ENCODE data around the gene CHRNG. TPM values are rescaled to one million over a fixed set of nuclear protein-coding genes. Genes with fewer than 3 reads are reported as not detected.
"Not testable (repeated sequence)": the region's sequence is repeated elsewhere in the genome, so short reads cannot be mapped to it uniquely, and the experiment has no call there.

Gene CHRNG
- polyA plus RNA-seq, 2 of the 4 experiments (the other 2 are of a cell fraction): not detected

GRCh38 chr2:232529806-232530547 lies 9.5 kb upstream of the CHRNG start (continued):
- TF ChIP-seq, protein P1, sequence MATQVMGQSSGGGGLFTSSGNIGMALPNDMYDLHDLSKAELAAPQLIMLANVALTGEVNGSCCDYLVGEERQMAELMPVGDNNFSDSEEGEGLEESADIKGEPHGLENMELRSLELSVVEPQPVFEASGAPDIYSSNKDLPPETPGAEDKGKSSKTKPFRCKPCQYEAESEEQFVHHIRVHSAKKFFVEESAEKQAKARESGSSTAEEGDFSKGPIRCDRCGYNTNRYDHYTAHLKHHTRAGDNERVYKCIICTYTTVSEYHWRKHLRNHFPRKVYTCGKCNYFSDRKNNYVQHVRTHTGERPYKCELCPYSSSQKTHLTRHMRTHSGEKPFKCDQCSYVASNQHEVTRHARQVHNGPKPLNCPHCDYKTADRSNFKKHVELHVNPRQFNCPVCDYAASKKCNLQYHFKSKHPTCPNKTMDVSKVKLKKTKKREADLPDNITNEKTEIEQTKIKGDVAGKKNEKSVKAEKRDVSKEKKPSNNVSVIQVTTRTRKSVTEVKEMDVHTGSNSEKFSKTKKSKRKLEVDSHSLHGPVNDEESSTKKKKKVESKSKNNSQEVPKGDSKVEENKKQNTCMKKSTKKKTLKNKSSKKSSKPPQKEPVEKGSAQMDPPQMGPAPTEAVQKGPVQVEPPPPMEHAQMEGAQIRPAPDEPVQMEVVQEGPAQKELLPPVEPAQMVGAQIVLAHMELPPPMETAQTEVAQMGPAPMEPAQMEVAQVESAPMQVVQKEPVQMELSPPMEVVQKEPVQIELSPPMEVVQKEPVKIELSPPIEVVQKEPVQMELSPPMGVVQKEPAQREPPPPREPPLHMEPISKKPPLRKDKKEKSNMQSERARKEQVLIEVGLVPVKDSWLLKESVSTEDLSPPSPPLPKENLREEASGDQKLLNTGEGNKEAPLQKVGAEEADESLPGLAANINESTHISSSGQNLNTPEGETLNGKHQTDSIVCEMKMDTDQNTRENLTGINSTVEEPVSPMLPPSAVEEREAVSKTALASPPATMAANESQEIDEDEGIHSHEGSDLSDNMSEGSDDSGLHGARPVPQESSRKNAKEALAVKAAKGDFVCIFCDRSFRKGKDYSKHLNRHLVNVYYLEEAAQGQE (IDR thresholded peaks at IDR 0.05): no peak
- no peak for TF ChIP-seq HOXA7 (CRISPR knock-in tag; IDR thresholded peaks at IDR 0.05)

GRCh38 chr2:232530626-232531260 lies 8.7 kb upstream of the CHRNG start:
- DNase-seq (ENCODE audit: low read depth in 1 of 2, low spot score in 1 of 2): no peak
- ATAC-seq: no peak
- H3K9me3 ChIP-seq: no peaks in the 10 kb centered on the region
- TF ChIP-seq ZFP36 (IDR thresholded peaks at IDR 0.05; ENCODE audit: borderline replicate concordance, partially characterized antibody) (peak; percentile 42), GATA3 (IDR thresholded peaks at IDR 0.05; ENCODE audit: borderline replicate concordance) (no peak)
- H3K4me2 ChIP-seq: no peak overlapping the region
- 55% methylated on average over 8 of the region's 9 CpGs for WGBS (ENCODE audit: missing lambda C conversion rate)
- POLR2A ChIA-PET: no interaction called here
- no peak overlapping the region for H3K4me3 ChIP-seq
- CTCF ChIA-PET: interaction anchor here (1.3 to 4.9 kb wide), 3 partner anchors 8 to 84 kb away, joined by 4 to 37 read pairs (median 4); no protein-coding TSS in a partner anchor
- FAIRE-seq: no peak
- H3K27ac ChIP-seq: no peak overlapping the region
- 0 out of 3 replicates have a peak, but pooled peaks cover under 1% of the 10 kb centered on the region for H3K4me1 ChIP-seq

- ChIA-PET POLR2A (no interaction called here), CTCF (interaction anchor here (1.0 to 4.9 kb wide), 2 partner anchors 10 to 626 kb away, joined by 3 to 37 read pairs; no protein-coding TSS in a partner anchor)
- H3K4me2 ChIP-seq: no peak overlapping the region
- no peak for TF ChIP-seq SREBF2 (IDR thresholded peaks at IDR 0.05)
- TF ChIP-seq RFX5 (IDR thresholded peaks at IDR 0.05): no peak
- no peak for TF ChIP-seq HOXB13 (CRISPR knock-in tag; IDR thresholded peaks at IDR 0.05; ENCODE audit: low read depth)
- no peak for TF ChIP-seq NPAS2 (CRISPR knock-in tag; IDR thresholded peaks at IDR 0.05; ENCODE audit: borderline replicate concordance)
- TF ChIP-seq MAZ (IDR thresholded peaks at IDR 0.05; ENCODE audit: borderline replicate concordance, low read depth, low read length): no peak
- no peak for TF ChIP-seq NFE2L2 (conservative IDR thresholded peaks at IDR 0.05; ENCODE audit: low read length)
- TF ChIP-seq RARB (CRISPR knock-in tag; IDR thresholded peaks at IDR 0.05): no peak
- TF ChIP-seq SMC3 (IDR thresholded peaks at IDR 0.05): no peak
- TF ChIP-seq POLR2AphosphoS2 (conservative IDR thresholded peaks at IDR 0.05; ENCODE audit: low read length): no peak
- no peak for TF ChIP-seq HES2 (IDR thresholded peaks at IDR 0.05)
- TF ChIP-seq NR3C1 (IDR thresholded peaks at IDR 0.05): no peak
- no peak for TF ChIP-seq EHF (CRISPR knock-in tag; IDR thresholded peaks at IDR 0.05)
- no peak for TF ChIP-seq KDM1A (IDR thresholded peaks at IDR 0.05; ENCODE audit: low read depth)
- TF ChIP-seq TP53 (CRISPR knock-in tag; IDR thresholded peaks at IDR 0.05): no peak
- FAIRE-seq (no peak), DNase-seq (ENCODE audit: low read depth in 1 of 2, low spot score in 1 of 2) (no peak), ATAC-seq (no peak)
- WGBS (ENCODE audit: missing lambda C conversion rate): 88% methylated on average over 9 of the region's 9 CpGs
- H3K9me3 ChIP-seq: no peaks in the 10 kb centered on the region
- no peak overlapping the region for H3K27ac ChIP-seq
- no peak overlapping the region for H3K4me3 ChIP-seq
- H3K4me1 ChIP-seq: no peaks in the 10 kb centered on the region
Observed at GRCh38 chr2:232532419-232532818, 7.1 kb upstream of the CHRNG start.

GRCh38 chr2:232532821-232533220 lies 6.7 kb upstream of the CHRNG start:
- ATAC-seq; H3K27ac ChIP-seq; H3K4me3 ChIP-seq; H3K9me3 ChIP-seq; DNase-seq (ENCODE audit: low read depth in 1 of 2, low spot score in 1 of 2); H3K4me2 ChIP-seq; FAIRE-seq; POLR2A ChIA-PET; H3K4me1 ChIP-seq: not testable (repeated sequence)
- WGBS (ENCODE audit: missing lambda C conversion rate): 77% methylated on average over 7 of the region's 7 CpGs
- CTCF ChIA-PET: interaction anchor here (1.0 to 4.9 kb wide), 2 partner anchors 10 to 626 kb away, joined by 3 to 37 read pairs; no protein-coding TSS in a partner anchor

Measured in A549 (cell line).